ENCODE data around the gene TMSB4Y.

The TMSB4Y gene

GRCh38 chrY:13703568-13703968 is at the start of gene TMSB4Y:
TMSB4Y (plus strand) TSS chrY:13703899.
- H3K4me3 ChIP-seq: no peak within 1 kb of the TSS

DNA sequence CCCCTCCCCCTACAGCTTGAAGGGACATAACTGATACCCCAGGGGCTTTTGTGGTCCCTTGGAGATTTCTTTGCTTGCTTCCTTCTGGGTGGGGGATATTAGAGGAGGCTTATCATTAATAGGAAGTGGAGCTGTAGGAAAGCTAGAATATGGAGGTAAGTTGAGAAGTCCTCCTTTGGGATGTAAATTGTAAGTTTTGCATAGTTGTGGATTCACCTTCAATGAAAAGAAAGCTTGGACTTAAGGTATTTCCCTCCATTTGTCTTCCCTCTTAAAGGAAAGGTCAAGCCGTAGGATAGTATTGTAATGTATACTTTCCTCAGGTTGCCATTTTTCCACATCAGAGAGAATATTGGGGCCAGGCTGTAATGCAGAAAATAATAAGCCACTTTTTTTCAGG is 39.5 kb upstream of the TMSB4Y start:
- no peak overlapping the region for H3K27ac ChIP-seq
- TF ChIP-seq, protein P1, sequence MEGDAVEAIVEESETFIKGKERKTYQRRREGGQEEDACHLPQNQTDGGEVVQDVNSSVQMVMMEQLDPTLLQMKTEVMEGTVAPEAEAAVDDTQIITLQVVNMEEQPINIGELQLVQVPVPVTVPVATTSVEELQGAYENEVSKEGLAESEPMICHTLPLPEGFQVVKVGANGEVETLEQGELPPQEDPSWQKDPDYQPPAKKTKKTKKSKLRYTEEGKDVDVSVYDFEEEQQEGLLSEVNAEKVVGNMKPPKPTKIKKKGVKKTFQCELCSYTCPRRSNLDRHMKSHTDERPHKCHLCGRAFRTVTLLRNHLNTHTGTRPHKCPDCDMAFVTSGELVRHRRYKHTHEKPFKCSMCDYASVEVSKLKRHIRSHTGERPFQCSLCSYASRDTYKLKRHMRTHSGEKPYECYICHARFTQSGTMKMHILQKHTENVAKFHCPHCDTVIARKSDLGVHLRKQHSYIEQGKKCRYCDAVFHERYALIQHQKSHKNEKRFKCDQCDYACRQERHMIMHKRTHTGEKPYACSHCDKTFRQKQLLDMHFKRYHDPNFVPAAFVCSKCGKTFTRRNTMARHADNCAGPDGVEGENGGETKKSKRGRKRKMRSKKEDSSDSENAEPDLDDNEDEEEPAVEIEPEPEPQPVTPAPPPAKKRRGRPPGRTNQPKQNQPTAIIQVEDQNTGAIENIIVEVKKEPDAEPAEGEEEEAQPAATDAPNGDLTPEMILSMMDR (IDR thresholded peaks at IDR 0.05): no peak
- no peak for DNase-seq (ENCODE audit: low spot score)
- H3K4me3 ChIP-seq: no peak overlapping the region

More at GRCh38 chrY:13703568-13703968, at the start of gene TMSB4Y:
- TF ChIP-seq, protein P1 (IDR thresholded peaks at IDR 0.05): no peak
- no peak for DNase-seq (ENCODE audit: low spot score)
- no peak within 1 kb of the TSS for H3K27ac ChIP-seq

DNA sequence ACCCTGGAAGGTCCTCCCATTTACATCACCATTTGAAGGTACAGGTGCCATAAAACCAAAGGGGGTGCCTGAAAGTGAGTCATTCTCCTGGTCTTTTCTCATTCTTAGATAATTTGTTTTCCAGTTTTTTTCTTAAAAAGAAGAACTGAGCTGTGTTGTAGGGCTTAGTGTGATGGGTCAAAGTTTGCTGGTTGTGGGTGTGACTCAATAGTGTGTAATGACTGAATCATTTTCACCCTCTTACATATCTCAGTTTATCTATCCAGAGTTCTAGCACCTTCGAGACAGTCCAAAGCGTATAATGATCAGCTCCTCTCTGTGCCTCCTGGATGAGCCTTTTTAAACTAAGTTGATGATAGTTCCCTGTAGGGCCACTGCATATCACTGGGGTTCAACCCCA is 32.6 kb upstream of the TMSB4Y start:
- DNase-seq (ENCODE audit: low spot score): no peak
- H3K4me3 ChIP-seq: no peak overlapping the region
- no peak overlapping the region for H3K27ac ChIP-seq
- TF ChIP-seq, protein P1 (IDR thresholded peaks at IDR 0.05): no peak

DNA sequence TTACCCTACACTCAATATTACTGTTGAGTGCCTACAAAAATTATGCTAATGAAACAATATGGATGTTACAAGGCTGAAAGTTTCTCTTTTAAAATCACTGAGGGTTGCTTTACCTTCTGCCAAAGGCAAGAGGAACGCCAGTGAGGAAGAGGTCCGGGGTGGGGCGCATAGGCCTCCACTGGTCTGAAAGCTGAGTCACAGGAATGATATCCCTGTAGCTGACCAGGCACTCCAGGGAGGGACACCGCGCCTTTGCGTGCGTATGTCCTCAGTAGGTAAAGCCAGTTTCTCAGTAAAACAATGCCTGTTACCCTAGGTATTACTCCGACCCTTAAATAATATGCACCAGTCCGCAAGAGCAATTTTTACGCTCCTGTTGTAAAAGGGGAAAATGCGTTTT is 1.4 kb upstream of the TMSB4Y start:
- DNase-seq (ENCODE audit: low spot score): no peak
- no peak overlapping the region for H3K4me3 ChIP-seq
- TF ChIP-seq, protein P1 (IDR thresholded peaks at IDR 0.05): no peak

GRCh38 chrY:13704121-13704930 is 627 bp downstream of the TMSB4Y start:
- Histone ChIP-seq H3K27ac (no peak overlapping the region), H3K4me3 (no peak overlapping the region)
- TF ChIP-seq, protein P1 (IDR thresholded peaks at IDR 0.05): no peak
- DNase-seq (ENCODE audit: low spot score): no peak

More for the DNA sequence above, 1.4 kb upstream of the TMSB4Y start:
- H3K27ac ChIP-seq: no peak overlapping the region

GRCh38 chrY:13705197-13705596 is 1.5 kb downstream of the TMSB4Y start:
- Histone ChIP-seq H3K27ac (no peak overlapping the region), H3K4me3 (no peak overlapping the region)
- DNase-seq (ENCODE audit: low spot score): no peak
- TF ChIP-seq, protein P1 (IDR thresholded peaks at IDR 0.05): no peak

DNA sequence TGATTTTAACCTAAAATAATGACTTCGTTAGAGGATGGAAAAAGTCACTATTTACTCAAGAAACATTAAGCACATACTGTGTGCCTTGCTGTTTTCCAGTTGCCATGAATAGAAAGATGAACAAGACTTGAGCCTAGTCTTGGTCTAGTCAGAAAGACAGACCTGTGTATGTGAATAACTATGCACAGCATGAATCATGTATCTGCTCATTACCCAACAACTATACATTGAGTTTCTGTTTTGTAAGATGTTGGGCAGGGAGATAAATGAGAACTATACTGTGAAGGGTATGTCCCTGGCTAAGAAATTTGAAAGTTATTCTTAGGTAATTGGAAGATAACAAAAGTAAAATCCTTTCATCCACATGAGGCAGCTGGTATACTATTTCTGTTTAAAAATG is 4.3 kb downstream of the TMSB4Y start:
- no peak for DNase-seq (ENCODE audit: low spot score)
- TF ChIP-seq, protein P1 (IDR thresholded peaks at IDR 0.05): no peak
- Histone ChIP-seq H3K27ac (no peak overlapping the region), H3K4me3 (no peak overlapping the region)
